Psoas muscle (tissue), 8 donors: ENCODE measurements around the gene ELFN1. TPM values are rescaled to one million over a fixed set of nuclear protein-coding genes. Genes with fewer than 3 reads are reported as not detected.

Source experiments
- ATAC-seq, 4 donors: fragments of 200-7000 bp; cut with Tn5 transposase; one replicate each; pipeline ENCODE4 v1.9.1; 2020; ENCODE audit warnings: moderate library complexity in 3 of 4, mild to moderate bottlenecking in 2 of 4
- DNase-seq, 2 donors: peaks; one replicate each; pipeline ENCODE4 v3.0.0-alpha.2; 2020
- H3K27ac ChIP-seq: fragments of 200-600 bp; one replicate; pipeline ENCODE4 v1.8.0; 2022
- H3K27me3 ChIP-seq, 3 donors: fragments of 200-600 bp in 1 of 3; one replicate each; pipeline versions ENCODE4 v1.6.1 to v1.8.0; 2013 to 2022; ENCODE audit warnings: low read length in 2 of 3, mild to moderate bottlenecking in 2 of 3, moderate library complexity in 1 of 3; ENCODE audit not compliant: insufficient read depth in 3 of 3
- H3K36me3 ChIP-seq, 2 donors: fragments of 200-600 bp in 1 of 2; one replicate each; pipeline versions ENCODE4 v1.6.1 to v1.8.0; 2013 to 2022; ENCODE audit warnings: low read depth in 1 of 2, mild to moderate bottlenecking in 1 of 2, moderate library complexity in 1 of 2; ENCODE audit not compliant: insufficient read depth in 1 of 2
- H3K4me1 ChIP-seq: fragments of 200-600 bp; one replicate; pipeline ENCODE4 v1.8.0; 2022
- H3K4me3 ChIP-seq: fragments of 200-600 bp; one replicate; pipeline ENCODE4 v1.8.0; 2022; ENCODE audit warnings: mild to moderate bottlenecking
- H3K9me3 ChIP-seq: fragments of 200-600 bp; one replicate; pipeline ENCODE4 v1.8.0; 2022
- CTCF ChIP-seq: fragments of 200-600 bp; IDR thresholded peaks from one replicate; pipeline ENCODE4 v1.8.0; 2022; ENCODE audit warnings: antibody characterized with exemption
- WGBS, 3 donors: extraction: QIAGEN DNeasy Blood & Tissue Kit; methylation state at CpG; one replicate each; pipeline versions ENCODE4 v1.1.6 to v1.1.7; 2013; 5-methylcytosine and 5-hydroxymethylcytosine counted together
- intact Hi-C, 2 donors: fragments of 100-400 bp; cut with DNase I; formaldehyde crosslinking; loops; one replicate each; pipeline versions ENCODE4 v1.11.0 to v1.14.2; 2022
- polyA plus RNA-seq, 3 donors: library from polyadenylated mRNA; stranded (reverse); fragments of 200-250 nt; gene quantifications; one replicate each; pipeline ENCODE4 v1.2.3, GENCODE V29; 2013
- total RNA-seq, 4 donors: library from RNA; stranded (reverse); fragmentation: NEBNext Ultra II Directional in 2 of 4; extraction: Animal tissue kit (Norgen Biotek cat#: 25700) in 2 of 4; gene quantifications; one replicate each; pipeline versions ENCODE4 v1.2.1 to v1.2.4, GENCODE V29; 2021 to 2023
- donor health status: healthy with polysubstance abuse.
- donor health status: DM: no; HTN: no; CAD: no; lungs with moderate emphysema.
- donor health status: Bipolar disorder and iron deficiency.
- donor health status: healthy.
- donor health status: DM: yes; HTN: yes; CAD: no.
- donor health status: DM: no; HTN: no; CAD: no.
- donor health status: DM: no; HTN: no; CAD: no.
- donor health status: DM: yes; HTN: yes; CAD: no.

Gene ELFN1
- total and polyA plus RNA-seq, 7 donors: 0.11 to 0.87 (median 0.64) TPM

DNA sequence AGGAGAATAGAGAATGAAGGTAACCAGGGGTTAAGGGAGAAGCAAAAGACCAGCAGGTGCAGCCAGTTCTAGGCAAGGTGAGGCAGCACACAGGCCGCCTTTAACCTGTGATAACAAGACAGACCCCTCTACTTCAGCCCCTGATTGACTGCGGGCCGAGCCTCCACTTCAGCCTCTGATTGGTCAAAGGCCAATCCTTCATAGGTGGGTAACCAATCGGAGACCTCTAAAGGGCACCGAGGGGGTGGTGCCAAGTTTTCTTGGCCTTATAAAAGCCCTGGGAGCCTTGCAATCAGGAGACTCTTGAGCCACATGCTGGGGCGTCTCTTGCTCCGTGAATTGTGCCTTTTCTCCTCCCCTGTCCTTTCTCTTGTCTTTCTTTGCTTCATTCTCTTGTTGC lies 98.8 kb downstream of the ELFN1 start:
- Histone ChIP-seq H3K27me3 (peaks cover 0 to 4% (median 0%) of the 10 kb centered on the region in 3 donors), H3K4me1 (no peaks in the 10 kb centered on the region), H3K9me3 (no peaks in the 10 kb centered on the region), H3K27ac (no peak overlapping the region), H3K4me3 (no peak overlapping the region), H3K36me3 (no peaks in the 10 kb centered on the region)
- ATAC-seq (no peak), DNase-seq (no peak)
- TF ChIP-seq CTCF: no peak
- WGBS, 3 donors: 71 to 80% (median 77%) methylated on average over 7 of the region's 7 CpGs
- intact Hi-C loops: no loop called here

DNA sequence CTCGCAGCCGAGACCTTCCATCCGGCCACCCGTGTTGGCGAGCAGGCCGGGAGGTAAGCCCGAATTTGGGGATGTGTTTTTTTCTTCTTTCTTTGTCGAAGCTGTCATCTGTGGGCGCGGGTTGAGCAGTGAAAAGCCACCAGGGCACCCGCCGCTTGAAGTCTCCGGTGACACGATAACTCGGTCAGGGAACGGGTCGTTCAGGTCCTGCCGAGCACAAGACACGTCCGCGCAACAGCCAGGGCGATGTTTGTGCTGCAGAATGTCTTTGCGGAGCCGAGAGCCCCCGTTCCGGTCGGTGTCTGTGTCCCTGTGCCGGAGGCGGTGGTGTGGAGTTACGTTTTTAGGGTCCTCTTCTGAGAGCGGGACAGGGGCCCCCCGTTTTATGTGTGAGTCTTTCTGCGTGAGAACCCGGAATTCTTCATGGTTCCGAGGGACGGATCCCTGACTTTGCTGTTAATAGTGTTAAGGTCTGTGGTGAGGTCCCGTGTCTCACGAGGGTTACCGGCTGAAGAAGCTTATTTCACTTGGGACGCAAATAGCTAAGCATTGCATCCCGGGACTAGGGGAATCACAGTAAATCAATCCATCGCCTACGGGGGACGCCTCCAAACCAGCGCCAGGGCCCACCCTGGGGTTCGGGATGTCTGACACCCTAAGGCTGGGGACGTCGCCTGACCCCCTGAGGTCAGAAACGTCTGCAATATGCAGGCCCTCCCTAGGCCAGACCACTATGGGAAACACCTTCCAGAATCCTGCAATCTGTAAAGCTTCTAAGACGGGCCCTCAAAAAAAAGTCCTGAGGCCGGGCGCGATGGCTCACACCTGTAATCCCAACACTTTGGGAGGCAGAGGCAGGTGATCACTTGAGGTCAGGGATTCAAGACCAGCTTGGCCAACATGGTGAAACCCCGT lies 99.5 kb downstream of the ELFN1 start:
- H3K27ac ChIP-seq: no peak overlapping the region
- ATAC-seq (no peak), DNase-seq (no peak)
- TF ChIP-seq CTCF: no peak
- no peaks in the 10 kb centered on the region for H3K36me3 ChIP-seq
- no peaks in the 10 kb centered on the region for H3K4me1 ChIP-seq
- intact Hi-C loops: no loop called here
- peaks cover 0 to 4% (median 0%) of the 10 kb centered on the region in 3 donors for H3K27me3 ChIP-seq
- no peak overlapping the region for H3K4me3 ChIP-seq
- H3K9me3 ChIP-seq: no peaks in the 10 kb centered on the region
- WGBS, 3 donors: 94 to 95% (median 94%) methylated on average over 54 of the region's 54 CpGs

DNA sequence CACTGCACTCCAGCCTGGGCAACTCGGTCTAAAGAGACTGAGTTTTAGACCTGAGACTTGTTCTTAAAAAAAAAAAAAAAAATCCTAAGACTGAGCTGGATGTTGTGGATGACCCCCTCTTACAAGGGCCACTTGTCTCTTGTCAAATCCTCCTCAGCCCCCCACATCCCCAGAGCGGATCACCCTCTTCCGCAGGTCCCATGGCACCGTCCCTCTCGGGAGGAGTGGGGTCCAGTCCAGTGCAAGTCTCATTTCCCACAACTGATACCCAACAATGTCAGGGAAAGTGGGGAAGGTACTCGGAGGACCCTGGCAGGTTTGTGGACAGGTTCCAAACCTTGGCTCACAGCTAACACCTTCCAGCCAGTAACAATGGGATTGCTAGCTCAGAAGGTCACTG lies 100.3 kb downstream of the ELFN1 start:
- WGBS, 3 donors: 89 to 91% (median 90%) methylated on average over 6 of the region's 6 CpGs
- Histone ChIP-seq H3K27me3 (peaks cover 0 to 4% (median 0%) of the 10 kb centered on the region in 3 donors), H3K36me3 (no peaks in the 10 kb centered on the region), H3K4me1 (no peaks in the 10 kb centered on the region), H3K27ac (no peak overlapping the region), H3K9me3 (no peaks in the 10 kb centered on the region), H3K4me3 (no peak overlapping the region)
- TF ChIP-seq CTCF: no peak
- intact Hi-C loops: no loop called here
- DNase-seq (no peak), ATAC-seq (no peak)

DNA sequence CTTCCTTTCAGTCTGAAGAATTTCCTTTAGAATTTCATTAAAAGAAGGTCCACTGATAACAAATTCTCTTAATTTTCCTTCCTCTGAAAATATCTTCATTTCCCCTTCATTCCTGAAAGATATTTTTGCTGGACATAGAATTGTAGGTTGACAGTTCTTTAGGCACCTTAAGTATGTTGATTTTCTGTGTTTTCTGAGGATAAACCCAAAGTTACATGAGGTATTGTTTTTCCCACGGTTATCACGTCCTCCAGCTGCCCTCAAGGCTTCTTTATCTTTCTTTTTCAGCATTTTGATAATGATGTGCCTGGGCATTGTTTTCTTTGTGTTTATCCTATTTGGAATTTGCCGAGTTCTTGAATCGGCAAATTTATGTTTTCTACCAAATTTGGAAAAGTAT lies 105.3 kb downstream of the ELFN1 start:
- WGBS, 3 donors: 73 to 79% (median 78%) methylated on average over 4 of the region's 4 CpGs
- TF ChIP-seq CTCF: no peak
- H3K4me1 ChIP-seq: no peaks in the 10 kb centered on the region

More for the DNA sequence above, 105.3 kb downstream of the ELFN1 start:
- Histone ChIP-seq H3K9me3 (no peaks in the 10 kb centered on the region), H3K27me3 (peaks cover 0 to 12% (median 0%) of the 10 kb centered on the region in 3 donors), H3K36me3 (no peaks in the 10 kb centered on the region), H3K27ac (no peak overlapping the region), H3K4me3 (no peak overlapping the region)
- intact Hi-C loops: no loop called here
- ATAC-seq: no peak
- DNase-seq: no peak
